ENCODE data around the gene TOMM20. TPM values are rescaled to one million over a fixed set of nuclear protein-coding genes. Genes with fewer than 3 reads are reported as not detected.
A peak's percentile ranks its signal among the peaks of the same experiment; 100 is the strongest.
"Not testable (repeated sequence)": the region's sequence is repeated elsewhere in the genome, so short reads cannot be mapped to it uniquely, and the experiment has no call there.

The TOMM20 gene
- polyA plus RNA-seq: 76.4 TPM

- H3K36me3 Mint-ChIP-seq: peaks cover 6% of the 10 kb centered on the region
- H3K4me1 Mint-ChIP-seq: peaks cover 21 to 27% (median 25%) of the 10 kb centered on the region in 3 donors
- no peaks in the 10 kb centered on the region for H3K27me3 Mint-ChIP-seq
- H3K9me3 Mint-ChIP-seq: no peaks in the 10 kb centered on the region
- H3K4me3 Mint-ChIP-seq: peak within 1 kb of the TSS; percentile 98 to 99 (median 98)
- peak within 1 kb of the TSS; percentile 96 to 98 (median 97) for H3K27ac Mint-ChIP-seq
These were observed at the start of gene TOMM20 for GRCh38 chr1:235128456-235129328. TSS of gene TOMM20 (minus strand) at chr1:235128837. CDS start at chr1:235128715, 122 bp downstream.

GRCh38 chr1:235176486-235176885 is 47.8 kb upstream of the TOMM20 start:
- Mint-ChIP-seq H3K9me3 (no peaks in the 10 kb centered on the region), H3K36me3 (peaks cover 11% of the 10 kb centered on the region), H3K4me1 (no peaks in the 10 kb centered on the region), H3K4me3 (no peak overlapping the region), H3K27me3 (no peaks in the 10 kb centered on the region), H3K27ac (no peak overlapping the region)

- Mint-ChIP-seq H3K27ac (no peak overlapping the region), H3K4me1 (no peaks in the 10 kb centered on the region), H3K4me3 (no peak overlapping the region), H3K27me3 (no peaks in the 10 kb centered on the region), H3K36me3 (peaks cover 5% of the 10 kb centered on the region), H3K9me3 (no peaks in the 10 kb centered on the region)
These were observed 41.3 kb upstream of the TOMM20 start for GRCh38 chr1:235169986-235170385.

- Mint-ChIP-seq H3K27me3 (no peaks in the 10 kb centered on the region), H3K36me3 (peaks cover 5% of the 10 kb centered on the region), H3K4me1 (peaks cover 0 to 2% (median 0%) of the 10 kb centered on the region in 3 donors), H3K27ac (no peak overlapping the region), H3K9me3 (no peaks in the 10 kb centered on the region), H3K4me3 (no peak overlapping the region)
These were observed 39.7 kb upstream of the TOMM20 start for GRCh38 chr1:235168375-235168774.

- Mint-ChIP-seq H3K4me3 (peak overlapping the region; percentile 97 to 99 (median 98)), H3K27me3 (no peaks in the 10 kb centered on the region), H3K36me3 (peaks cover 2% of the 10 kb centered on the region), H3K4me1 (peaks cover 10 to 20% (median 14%) of the 10 kb centered on the region in 3 donors), H3K27ac (peak overlapping the region; percentile 98 to 99 (median 99)), H3K9me3 (no peaks in the 10 kb centered on the region)
These were observed 33.2 kb upstream of the TOMM20 start for GRCh38 chr1:235161685-235162327.

- H3K27me3 Mint-ChIP-seq: no peaks in the 10 kb centered on the region
- H3K27ac Mint-ChIP-seq: peak within 1 kb of the TSS; percentile 98 to 99 (median 99)
- no peaks in the 10 kb centered on the region for H3K9me3 Mint-ChIP-seq
- peaks cover 2% of the 10 kb centered on the region for H3K36me3 Mint-ChIP-seq
- peak within 1 kb of the TSS; percentile 97 to 99 (median 98) for H3K4me3 Mint-ChIP-seq
- H3K4me1 Mint-ChIP-seq: peaks cover 10 to 20% (median 14%) of the 10 kb centered on the region in 3 donors
These were observed 32.5 kb upstream of the TOMM20 start, which contains the start of gene RBM34 for GRCh38 chr1:235160957-235161684. TSS of gene RBM34 (minus strand) at chr1:235161250. CDS start at chr1:235161226, 24 bp downstream.

- Mint-ChIP-seq H3K9me3 (no peaks in the 10 kb centered on the region), H3K27ac (peak overlapping the region; percentile 98 to 99 (median 99)), H3K27me3 (no peaks in the 10 kb centered on the region), H3K4me3 (peak overlapping the region; percentile 97 to 99 (median 98)), H3K36me3 (peaks cover 2% of the 10 kb centered on the region), H3K4me1 (peaks cover 10 to 20% (median 14%) of the 10 kb centered on the region in 3 donors)
These were observed 31.8 kb upstream of the TOMM20 start for GRCh38 chr1:235160383-235160956.

- H3K27ac Mint-ChIP-seq: peak overlapping the region in 1 of 3 donors; percentile 99
- not testable (repeated sequence) for H3K9me3 Mint-ChIP-seq
- H3K4me1 Mint-ChIP-seq: peaks cover 12 to 20% (median 15%) of the 10 kb centered on the region in 3 donors
These were observed 31.3 kb upstream of the TOMM20 start for GRCh38 chr1:235159930-235160329.

GRCh38 chr1:235159284-235159683 is 30.6 kb upstream of the TOMM20 start:
- H3K9me3 Mint-ChIP-seq, H3K27ac Mint-ChIP-seq, H3K36me3 Mint-ChIP-seq, H3K27me3 Mint-ChIP-seq: not testable (repeated sequence)
- H3K4me3 Mint-ChIP-seq: peak overlapping the region in 2 of 4 donors; percentile 98 to 99
- peaks cover 15 to 20% (median 18%) of the 10 kb centered on the region in 3 donors for H3K4me1 Mint-ChIP-seq

More at GRCh38 chr1:235159930-235160329, 31.3 kb upstream of the TOMM20 start:
- not testable (repeated sequence) for H3K36me3 Mint-ChIP-seq, H3K27me3 Mint-ChIP-seq
- H3K4me3 Mint-ChIP-seq: peak overlapping the region; percentile 97 to 99 (median 98)

- H3K27me3 Mint-ChIP-seq: no peaks in the 10 kb centered on the region
- no peak overlapping the region for H3K27ac Mint-ChIP-seq
- H3K36me3 Mint-ChIP-seq: peaks cover 1% of the 10 kb centered on the region
These were observed 30.0 kb upstream of the TOMM20 start for GRCh38 chr1:235158680-235159079.

GRCh38 chr1:235157150-235157549 is 28.5 kb upstream of the TOMM20 start:
- Mint-ChIP-seq H3K9me3 (no peaks in the 10 kb centered on the region), H3K4me3 (no peak overlapping the region), H3K27ac (no peak overlapping the region), H3K4me1 (peaks cover 15 to 18% (median 18%) of the 10 kb centered on the region in 3 donors), H3K36me3 (peaks cover 2% of the 10 kb centered on the region), H3K27me3 (no peaks in the 10 kb centered on the region)

More at GRCh38 chr1:235158680-235159079, 30.0 kb upstream of the TOMM20 start:
- H3K4me1 Mint-ChIP-seq: peaks cover 15 to 21% (median 18%) of the 10 kb centered on the region in 3 donors
- H3K4me3 Mint-ChIP-seq: peak overlapping the region in 1 of 4 donors; percentile 52
- no peaks in the 10 kb centered on the region for H3K9me3 Mint-ChIP-seq

- H3K4me1 Mint-ChIP-seq: peaks cover 15 to 17% (median 15%) of the 10 kb centered on the region in 3 donors
- H3K36me3 Mint-ChIP-seq: peaks cover 2% of the 10 kb centered on the region
- H3K27me3 Mint-ChIP-seq: no peaks in the 10 kb centered on the region
- no peak overlapping the region for H3K4me3 Mint-ChIP-seq
- H3K27ac Mint-ChIP-seq: no peak overlapping the region
- H3K9me3 Mint-ChIP-seq: no peaks in the 10 kb centered on the region
These were observed 28.1 kb upstream of the TOMM20 start for GRCh38 chr1:235156740-235157139.

GRCh38 chr1:235156265-235156664 is 27.6 kb upstream of the TOMM20 start:
- Mint-ChIP-seq H3K36me3 (peaks cover 2% of the 10 kb centered on the region), H3K27ac (no peak overlapping the region), H3K4me3 (no peak overlapping the region), H3K4me1 (peaks cover 14 to 15% (median 15%) of the 10 kb centered on the region in 3 donors), H3K9me3 (no peaks in the 10 kb centered on the region), H3K27me3 (no peaks in the 10 kb centered on the region)

GRCh38 chr1:235152235-235152634 is 23.6 kb upstream of the TOMM20 start:
- no peaks in the 10 kb centered on the region for H3K27me3 Mint-ChIP-seq
- H3K27ac Mint-ChIP-seq: no peak overlapping the region
- peaks cover 3 to 12% (median 4%) of the 10 kb centered on the region in 3 donors for H3K4me1 Mint-ChIP-seq
- H3K4me3 Mint-ChIP-seq: no peak overlapping the region
- H3K36me3 Mint-ChIP-seq: peaks cover 6% of the 10 kb centered on the region
- H3K9me3 Mint-ChIP-seq: no peaks in the 10 kb centered on the region

Measured in IgD-negative memory B cell (primary cell).